ENCODE measurements around the gene POC1A.
"Not testable (repeated sequence)": the region's sequence is repeated elsewhere in the genome, so short reads cannot be mapped to it uniquely, and the experiment has no call there.

Gene POC1A

GRCh38 chr3:52153389-52154096 is 680 bp downstream of the POC1A start:
- DNase-seq (ENCODE audit: low read depth in 1 of 2, low spot score in 1 of 2): no peak

DNA sequence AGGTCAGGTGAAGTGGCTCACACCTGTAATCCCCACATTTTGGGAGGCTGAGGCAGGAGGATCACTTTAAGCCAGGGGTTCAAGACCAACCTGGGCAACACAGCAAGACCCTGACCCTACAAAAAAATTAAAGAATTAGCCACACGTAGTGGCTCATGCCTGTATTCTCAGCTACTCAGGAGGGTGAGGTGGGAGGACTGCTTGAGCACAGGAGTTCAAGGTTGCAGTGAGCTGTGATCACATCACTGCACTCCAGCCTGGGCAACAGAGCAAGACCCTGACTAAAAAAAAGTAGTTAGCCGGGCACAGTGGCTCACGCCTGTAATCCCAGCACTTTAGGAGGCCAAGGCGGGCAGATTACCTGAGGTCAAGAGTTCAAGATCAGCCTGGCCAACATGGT is 2.2 kb downstream of the POC1A start:
- not testable (repeated sequence) for DNase-seq (ENCODE audit: low read depth in 1 of 2, low spot score in 1 of 2)

GRCh38 chr3:52150860-52151259 is 3.4 kb downstream of the POC1A start:
- DNase-seq (ENCODE audit: low read depth in 1 of 2, low spot score in 1 of 2): no peak

- no peak for DNase-seq (ENCODE audit: low read depth in 1 of 2, low spot score in 1 of 2)
These were observed 3.9 kb downstream of the POC1A start for GRCh38 chr3:52150357-52150756.

DNA sequence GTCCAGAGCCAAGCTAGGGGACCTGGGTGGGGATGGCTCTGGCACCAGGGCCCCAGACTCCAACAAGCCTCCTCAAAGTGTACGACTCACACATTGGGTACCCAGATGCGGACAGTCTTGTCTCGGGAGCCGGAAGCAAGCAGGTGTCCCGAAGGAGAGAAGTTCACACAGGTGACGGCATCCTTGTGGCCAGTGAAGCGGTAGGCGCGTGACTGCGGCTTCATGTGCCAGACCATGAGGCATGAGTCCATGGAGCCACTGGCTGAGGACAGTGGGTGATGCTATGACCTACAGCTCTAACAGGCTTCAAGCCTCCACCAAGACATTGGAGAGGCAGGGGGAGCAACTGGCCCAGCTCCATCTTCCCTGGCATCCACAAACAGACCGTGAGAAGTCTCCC is 4.5 kb downstream of the POC1A start:
- DNase-seq (ENCODE audit: low read depth in 1 of 2, low spot score in 1 of 2): no peak

DNA sequence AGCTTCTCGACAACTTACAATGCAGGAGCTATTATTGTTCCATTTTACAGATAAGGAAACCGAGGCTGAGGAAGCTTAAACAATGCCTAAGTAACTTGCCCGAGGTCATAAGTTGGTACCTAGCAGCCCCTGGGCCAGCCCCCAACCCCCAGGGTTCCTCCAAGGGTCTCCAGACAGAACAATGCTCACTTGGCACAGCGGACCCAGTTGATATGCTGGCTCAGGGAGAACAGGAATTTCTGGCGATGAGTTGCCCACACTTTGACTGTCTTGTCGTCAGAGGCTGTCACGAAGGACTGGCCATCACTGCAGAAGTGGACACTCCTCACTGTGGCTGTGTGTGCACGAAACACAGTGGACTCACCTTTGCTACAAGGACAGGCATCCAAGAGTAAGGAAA is 5.2 kb downstream of the POC1A start:
- no peak for DNase-seq (ENCODE audit: low read depth in 1 of 2, low spot score in 1 of 2)

GRCh38 chr3:52147804-52148203 is 6.4 kb downstream of the POC1A start:
- no peak for DNase-seq (ENCODE audit: low read depth in 1 of 2, low spot score in 1 of 2)

DNA sequence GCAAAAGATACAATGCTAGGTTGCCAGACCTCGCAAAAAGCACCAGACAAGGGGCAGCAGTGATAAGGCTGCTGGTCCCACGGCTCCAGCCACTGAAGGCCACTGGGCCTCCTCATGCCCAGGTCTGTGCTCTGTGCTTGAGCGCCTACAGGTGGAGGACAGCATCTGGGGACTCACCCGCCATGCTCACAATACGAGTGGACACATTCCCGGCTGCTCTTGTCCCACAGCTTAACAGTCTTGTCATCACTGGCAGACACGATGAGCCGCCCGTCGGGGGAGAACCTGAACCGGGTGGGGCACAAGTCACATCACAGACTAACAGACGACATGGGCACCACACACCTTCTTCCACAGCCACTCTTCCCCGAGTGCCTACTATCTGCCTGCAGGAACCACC is 7.4 kb downstream of the POC1A start:
- no peak for DNase-seq (ENCODE audit: low read depth in 1 of 2, low spot score in 1 of 2)

DNA sequence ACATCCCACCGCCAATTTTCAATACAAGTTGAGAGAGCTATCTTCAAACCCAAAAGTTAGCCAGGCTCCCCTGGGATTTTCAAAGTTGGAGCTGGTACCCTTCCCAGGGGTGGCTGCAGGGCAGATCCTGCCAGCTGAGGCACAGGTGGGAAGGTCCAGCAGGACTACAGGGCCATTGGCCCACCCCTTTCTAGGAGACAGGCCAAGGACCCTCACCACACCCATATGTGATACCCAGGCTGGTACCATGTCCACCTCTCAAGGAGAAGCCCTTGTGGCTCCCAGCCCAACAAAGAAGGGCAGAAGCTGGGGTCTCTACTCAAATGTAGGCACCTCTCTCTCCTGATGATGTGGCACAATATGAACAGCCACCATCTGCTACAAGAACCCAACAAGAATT is 8.0 kb downstream of the POC1A start:
- DNase-seq (ENCODE audit: low read depth in 1 of 2, low spot score in 1 of 2): no peak

GRCh38 chr3:52145736-52146110 is 8.5 kb downstream of the POC1A start:
- no peak for DNase-seq (ENCODE audit: low read depth in 1 of 2, low spot score in 1 of 2)

DNA sequence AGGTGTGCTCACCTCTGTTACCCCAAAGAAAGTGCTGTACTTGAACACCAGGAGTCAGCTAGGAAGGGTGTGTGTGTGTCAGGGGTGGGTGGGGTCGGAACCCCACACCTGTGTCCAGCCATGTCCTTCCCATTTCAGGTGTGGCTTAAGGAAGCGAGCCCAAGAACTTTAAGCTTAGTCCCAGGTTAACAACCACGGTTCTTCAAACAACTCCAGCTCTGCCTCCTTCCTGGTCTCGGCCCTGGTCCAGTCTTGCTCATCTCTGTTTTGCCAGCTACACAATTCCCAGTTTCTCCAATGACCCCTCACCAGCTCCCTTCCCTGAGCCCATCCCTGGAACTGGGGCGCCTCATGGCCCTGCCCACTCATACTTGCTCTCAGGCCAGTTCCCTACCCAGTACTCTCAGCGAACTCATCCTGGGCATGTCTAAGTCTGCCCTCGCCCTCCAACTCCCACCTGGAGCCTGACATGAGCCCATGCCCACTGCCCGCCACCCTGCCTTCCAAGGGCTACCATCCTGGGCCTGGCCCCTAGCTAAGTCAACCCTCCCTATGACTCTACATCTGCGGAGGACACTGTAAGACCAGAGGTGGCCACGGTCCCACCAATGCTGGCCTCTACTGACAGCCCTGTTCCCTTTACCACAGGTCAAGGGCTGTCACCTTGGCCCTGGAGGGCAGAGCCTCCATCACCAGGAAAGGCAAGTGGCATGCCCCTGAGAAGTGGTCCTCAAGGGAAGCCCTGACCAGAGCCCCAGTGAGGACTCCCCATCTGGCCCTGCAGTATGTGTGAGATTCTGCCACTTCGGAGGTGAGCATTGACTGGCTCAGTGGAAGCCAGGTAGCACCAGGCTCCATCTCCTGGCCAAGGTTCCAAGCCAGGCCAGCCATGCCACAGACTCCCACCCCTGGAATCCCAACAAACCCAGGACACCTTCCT is 9.2 kb downstream of the POC1A start:
- no peak for DNase-seq (ENCODE audit: low read depth in 1 of 2, low spot score in 1 of 2)

- peak; percentile 76 to 80 for DNase-seq (ENCODE audit: low read depth in 1 of 2, low spot score in 1 of 2)
These were observed 10.0 kb downstream of the POC1A start for GRCh38 chr3:52144034-52144795.

GRCh38 chr3:52143616-52144015 is 10.6 kb downstream of the POC1A start:
- no peak for DNase-seq (ENCODE audit: low read depth in 1 of 2, low spot score in 1 of 2)

DNA sequence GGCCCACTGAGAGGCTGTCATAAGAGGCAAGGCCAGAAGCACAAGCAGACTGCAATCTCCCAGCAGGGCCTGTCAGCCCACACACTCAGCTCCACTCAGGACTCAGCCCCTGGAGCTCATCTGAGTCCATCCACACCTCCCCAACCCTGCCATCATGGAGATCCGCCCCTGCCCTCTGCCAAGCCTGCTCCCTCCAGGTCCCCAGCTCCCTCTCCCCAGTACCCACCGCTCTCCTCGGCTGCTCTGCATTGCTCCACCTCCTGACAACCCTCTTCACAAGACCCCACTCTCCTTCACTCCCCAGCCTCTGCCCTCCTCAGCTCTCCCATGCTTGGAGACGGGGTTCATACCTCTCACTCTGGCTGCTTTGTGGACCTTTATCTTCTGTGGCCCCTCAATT is 11.1 kb downstream of the POC1A start:
- no peak for DNase-seq (ENCODE audit: low read depth in 1 of 2, low spot score in 1 of 2)

GRCh38 chr3:52141751-52142150 is 12.5 kb downstream of the POC1A start:
- no peak for DNase-seq (ENCODE audit: low read depth in 1 of 2, low spot score in 1 of 2)

DNA sequence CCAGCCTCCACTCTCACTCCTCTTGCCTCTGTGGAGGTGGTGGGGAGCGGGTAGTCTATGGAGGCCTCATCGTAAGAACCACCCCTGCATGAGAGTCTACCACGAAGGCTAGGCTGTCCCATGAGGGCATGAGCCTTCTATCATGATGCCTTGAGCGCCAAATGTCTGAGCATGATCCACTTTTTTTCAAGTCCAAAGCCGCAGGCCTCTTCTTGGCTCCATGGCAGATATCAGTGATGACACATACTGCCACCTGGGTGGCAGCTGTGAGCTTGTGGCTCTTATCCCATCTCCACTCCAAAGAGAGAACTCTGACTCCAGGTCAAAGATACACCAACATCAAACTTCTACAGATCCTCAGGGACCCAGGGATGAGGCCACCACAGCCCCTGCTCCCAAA is 13.5 kb downstream of the POC1A start:
- DNase-seq (ENCODE audit: low read depth in 1 of 2, low spot score in 1 of 2): no peak

DNA sequence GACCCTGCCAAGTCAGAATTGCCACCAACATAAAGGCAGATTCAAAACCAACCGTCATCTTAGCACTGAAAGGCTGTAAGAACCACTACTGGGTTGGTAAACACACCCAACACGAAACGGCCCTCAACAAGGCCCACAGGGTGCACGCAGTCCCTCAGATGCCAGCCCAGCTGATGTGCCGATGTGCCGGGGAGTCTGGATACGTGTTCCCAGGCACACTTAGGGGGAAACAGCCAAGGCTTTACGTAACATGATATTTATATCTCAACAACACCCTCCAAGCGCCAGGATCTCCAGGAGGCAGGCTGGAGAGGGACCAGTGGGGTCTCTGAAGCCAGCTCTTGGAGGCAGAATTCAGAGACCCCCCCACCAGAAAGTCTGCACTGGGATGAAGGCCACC is 14.2 kb downstream of the POC1A start:
- DNase-seq (ENCODE audit: low read depth in 1 of 2, low spot score in 1 of 2): no peak

- no peak for DNase-seq (ENCODE audit: low read depth in 1 of 2, low spot score in 1 of 2)
These were observed 16.9 kb downstream of the POC1A start for GRCh38 chr3:52137311-52137710.

DNA sequence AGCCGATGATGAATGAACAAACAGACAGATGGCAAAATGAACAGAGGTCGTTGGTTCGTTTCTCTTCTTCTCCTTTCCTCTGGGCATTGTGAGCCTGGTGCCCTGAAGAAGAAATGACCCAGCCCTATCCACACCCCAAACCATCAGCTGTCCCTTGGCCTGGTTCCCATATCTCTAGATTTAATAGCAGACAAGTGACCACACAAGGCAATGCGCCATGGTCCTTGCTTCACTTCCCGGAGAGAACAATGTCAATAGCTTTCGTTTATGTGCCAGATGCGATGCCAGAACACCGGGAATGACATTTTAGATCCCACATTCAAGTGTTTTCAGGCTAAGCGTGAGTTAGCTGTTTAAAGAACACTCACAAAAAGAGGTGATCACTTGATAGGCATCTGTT is 17.7 kb downstream of the POC1A start:
- DNase-seq (ENCODE audit: low read depth in 1 of 2, low spot score in 1 of 2): no peak

GRCh38 chr3:52135332-52135731 is 18.9 kb downstream of the POC1A start:
- no peak for DNase-seq (ENCODE audit: low read depth in 1 of 2, low spot score in 1 of 2)

GRCh38 chr3:52134761-52135160 is 19.5 kb downstream of the POC1A start:
- no peak for DNase-seq (ENCODE audit: low read depth in 1 of 2, low spot score in 1 of 2)

GRCh38 chr3:52132930-52133329 is 21.3 kb downstream of the POC1A start:
- DNase-seq (ENCODE audit: low read depth in 1 of 2, low spot score in 1 of 2): no peak

Data from activated T-helper 1 cell treated with anti-CD3 and anti-CD28 coated beads, Interleukin-2, amount 50 U/mL, for 16 hours (primary cell).